ENCODE results near the gene GLIS1. TPM values are rescaled to one million over a fixed set of nuclear protein-coding genes. Genes with fewer than 3 reads are reported as not detected.
"Not testable (repeated sequence)": the region's sequence is repeated elsewhere in the genome, so short reads cannot be mapped to it uniquely, and the experiment has no call there.

Gene GLIS1
- total RNA-seq (2014; rRNA removed; shearing (Covaris generic)): 0.20 and 0.71 TPM in 2 replicates
- polyA plus RNA-seq (2015; cell fraction: cytosol; rRNA removed): 1.7 and 1.9 TPM in 2 replicates
- 1.6 and 2.6 TPM in 2 replicates for polyA plus RNA-seq (2015; cell fraction: nucleus; rRNA removed)

DNA sequence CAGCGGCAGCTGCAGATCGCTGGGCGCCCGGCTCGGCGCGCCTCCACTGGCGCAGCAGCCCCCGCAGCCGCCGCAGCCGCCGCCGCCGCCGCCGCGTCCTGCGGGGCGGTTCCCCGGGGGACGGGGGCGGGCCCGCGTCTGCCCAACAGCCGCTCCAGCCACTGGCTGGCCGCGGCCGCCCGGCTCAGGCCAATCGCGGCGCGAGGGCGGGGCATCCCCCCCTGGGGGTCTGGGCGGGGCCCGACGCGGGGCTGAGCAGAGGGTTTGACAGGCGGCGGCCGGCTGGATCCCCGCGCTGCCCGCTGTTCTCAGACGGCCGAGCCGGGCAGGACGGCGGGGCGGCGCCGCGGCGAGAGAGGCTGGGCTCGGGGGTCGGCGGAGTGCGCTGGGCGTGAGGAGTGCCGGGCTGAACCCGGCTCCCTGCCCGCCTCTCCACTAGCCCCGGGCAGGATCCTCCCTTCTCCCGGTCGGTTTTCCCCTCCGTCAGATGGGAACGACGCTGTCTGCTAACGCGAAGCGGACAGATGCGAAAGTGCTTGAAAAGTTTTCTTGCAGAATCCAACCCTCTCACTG, at the start of gene GLIS1:
Gene GLIS1, minus strand, starts transcription at position 56 of the 573 bp plus-strand sequence. CDS start 1,100 bp downstream, outside the sequence.
- DNase-seq (ENCODE audit: low read depth): peak; percentile 70

DNA sequence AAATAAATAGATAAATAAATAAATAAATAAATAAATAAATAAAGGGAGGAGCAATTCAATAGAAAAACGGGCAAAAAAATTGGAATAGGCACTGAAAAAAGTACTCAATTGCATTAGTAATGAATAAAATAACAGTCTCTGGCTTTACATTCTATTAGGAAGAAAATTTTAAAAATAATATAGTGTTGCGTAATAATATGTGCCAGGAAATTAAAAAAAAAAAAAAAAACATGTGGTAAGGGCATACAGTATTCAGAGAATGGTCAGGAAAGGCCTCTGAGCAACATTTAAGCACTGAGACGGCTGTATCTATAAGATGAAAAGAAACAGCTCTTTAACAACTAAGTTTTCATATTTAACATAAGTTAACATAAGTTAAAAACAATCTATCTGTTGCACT, 48.7 kb upstream of the GLIS1 start:
- DNase-seq (ENCODE audit: low read depth): no peak

DNA sequence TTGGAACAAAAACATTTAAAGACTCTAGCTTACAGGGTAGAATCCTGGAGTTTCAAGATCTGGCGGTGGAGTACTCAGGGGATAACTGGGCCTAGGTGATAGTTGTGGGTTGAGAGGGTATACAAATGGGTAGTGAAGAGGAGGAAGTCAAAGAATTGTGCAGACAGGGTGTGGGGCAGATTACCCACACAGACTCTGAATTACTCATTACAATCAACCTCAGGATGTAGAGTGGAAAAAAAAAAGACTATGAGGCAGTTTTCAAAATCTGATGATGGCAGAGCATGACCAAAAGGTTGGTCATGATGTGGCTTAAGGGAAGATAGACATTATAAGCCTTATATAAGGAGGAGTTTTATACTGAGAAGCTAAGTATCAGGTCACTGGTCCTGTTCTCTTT, 44.1 kb upstream of the GLIS1 start:
- DNase-seq (ENCODE audit: low read depth): peak; percentile 58

DNA sequence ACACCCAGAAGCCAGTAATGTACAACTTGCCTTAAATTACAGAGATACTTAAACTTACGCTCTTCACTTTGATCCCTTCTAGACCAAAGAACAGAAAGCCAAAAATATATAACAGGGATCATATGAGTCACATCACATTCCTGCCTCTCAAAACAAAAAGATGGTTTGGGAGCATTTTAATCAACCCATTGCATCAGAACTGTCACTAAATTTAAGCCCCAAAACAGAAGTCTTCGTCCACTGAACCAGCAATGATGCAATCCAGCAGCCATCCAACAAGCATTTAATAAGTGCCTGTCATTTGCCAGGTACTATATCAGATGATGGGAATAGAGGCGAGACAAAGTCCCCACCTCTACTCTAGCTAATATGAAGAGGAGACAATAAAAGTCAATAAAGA, 42.7 kb upstream of the GLIS1 start:
- DNase-seq (ENCODE audit: low read depth): no peak

DNA sequence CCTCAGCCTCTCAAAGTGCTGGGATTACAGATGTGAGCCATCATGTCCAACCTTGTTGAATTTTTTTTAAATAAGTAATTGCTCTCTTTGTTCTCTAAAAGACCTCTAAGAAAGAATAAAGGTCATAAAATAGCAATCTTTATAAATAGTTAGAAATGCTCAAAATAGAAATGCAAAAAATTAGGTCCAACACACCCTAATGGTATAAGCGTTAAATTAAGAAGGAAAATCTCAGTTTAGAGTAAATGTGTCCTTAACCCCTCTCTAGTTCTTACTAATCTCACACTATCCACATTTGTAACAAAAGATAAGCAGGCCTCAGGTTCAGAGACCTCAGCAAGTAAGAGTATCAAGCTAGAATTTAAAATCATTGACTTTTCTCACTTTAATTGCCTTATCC, 38.3 kb upstream of the GLIS1 start:
- no peak for DNase-seq (ENCODE audit: low read depth)

DNA sequence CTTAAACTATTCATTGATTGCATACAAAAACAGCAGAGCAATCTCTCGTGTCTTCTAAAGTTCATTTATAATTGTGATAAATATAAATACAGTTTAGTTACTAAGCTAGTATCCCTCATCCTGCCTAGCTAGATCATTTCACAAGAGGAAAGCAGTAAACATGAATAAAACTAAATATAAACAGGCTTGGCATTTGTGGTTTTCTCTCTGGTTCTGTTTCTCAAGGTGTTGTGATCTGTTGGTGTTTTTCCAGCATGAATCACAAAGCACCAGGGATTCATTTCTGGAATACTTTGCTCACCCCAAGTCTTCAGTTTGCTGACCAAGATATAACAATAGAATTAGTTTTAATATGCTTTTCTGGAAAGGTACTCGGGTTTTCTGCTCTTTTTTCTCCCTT, 32.7 kb upstream of the GLIS1 start:
- DNase-seq (ENCODE audit: low read depth): no peak

DNA sequence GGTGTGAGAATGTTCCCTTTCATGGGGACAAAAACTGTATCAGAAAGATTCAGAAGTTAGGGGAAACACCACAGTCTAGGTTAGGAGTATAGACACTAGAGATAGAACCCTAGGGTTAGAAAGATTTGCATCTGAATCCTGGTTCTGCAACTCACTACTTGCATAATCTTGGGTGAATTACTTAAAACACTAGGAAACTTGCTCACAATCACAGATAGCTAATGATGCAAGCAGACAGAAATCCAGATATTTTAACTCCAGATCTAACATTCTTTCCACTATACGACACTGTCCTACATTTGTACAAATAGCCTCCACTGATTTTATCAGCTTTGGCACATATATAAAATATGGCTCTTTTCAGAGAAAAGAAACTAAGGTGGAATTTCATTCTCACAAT, 30.8 kb upstream of the GLIS1 start:
- no peak for DNase-seq (ENCODE audit: low read depth)

DNA sequence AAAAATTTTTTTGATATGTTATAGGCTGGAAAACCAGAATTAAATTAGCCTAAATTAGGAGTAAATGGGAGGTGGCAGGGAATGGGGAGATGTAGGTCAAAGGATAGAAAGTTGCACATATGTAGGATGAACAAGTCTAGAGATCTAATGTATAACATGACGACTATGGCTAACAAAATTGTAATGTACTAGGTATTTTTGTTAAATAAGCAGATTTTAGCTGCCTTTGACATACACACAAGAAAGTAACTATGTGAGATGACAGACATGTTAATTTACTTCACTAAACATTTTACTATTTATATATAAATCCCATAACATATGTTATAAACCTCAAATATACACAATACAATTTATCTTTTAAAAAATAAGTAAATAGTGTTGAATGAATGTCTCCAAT, 30.2 kb upstream of the GLIS1 start:
- DNase-seq (ENCODE audit: low read depth): no peak

DNA sequence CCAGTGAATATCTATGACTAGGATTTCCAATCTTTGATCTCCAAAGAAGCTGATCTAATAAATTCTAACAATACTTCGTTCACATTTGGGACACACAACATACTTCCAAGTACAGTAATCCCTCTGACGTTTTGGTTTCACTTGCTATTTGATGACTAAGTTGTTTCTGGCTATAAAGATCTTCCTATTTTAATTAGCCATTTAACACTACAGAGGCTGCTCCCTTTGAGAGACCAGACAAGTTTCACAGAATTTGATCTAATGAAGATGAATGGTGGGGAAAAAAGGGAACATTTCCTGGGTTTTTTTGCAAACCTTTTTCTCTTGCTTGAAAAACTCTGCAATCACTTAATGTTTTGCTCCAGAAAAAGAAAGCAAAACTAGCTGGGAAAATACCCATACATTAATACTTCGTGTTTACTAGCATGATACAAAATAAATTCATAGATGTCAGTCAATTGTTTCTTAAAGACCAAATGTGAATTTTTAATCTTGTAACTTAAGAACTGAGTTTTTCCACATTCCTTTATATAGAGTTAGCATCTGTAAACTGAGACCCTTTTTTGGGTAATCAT, 28.0 kb upstream of the GLIS1 start:
- peak; percentile 28 for DNase-seq (ENCODE audit: low read depth)

DNA sequence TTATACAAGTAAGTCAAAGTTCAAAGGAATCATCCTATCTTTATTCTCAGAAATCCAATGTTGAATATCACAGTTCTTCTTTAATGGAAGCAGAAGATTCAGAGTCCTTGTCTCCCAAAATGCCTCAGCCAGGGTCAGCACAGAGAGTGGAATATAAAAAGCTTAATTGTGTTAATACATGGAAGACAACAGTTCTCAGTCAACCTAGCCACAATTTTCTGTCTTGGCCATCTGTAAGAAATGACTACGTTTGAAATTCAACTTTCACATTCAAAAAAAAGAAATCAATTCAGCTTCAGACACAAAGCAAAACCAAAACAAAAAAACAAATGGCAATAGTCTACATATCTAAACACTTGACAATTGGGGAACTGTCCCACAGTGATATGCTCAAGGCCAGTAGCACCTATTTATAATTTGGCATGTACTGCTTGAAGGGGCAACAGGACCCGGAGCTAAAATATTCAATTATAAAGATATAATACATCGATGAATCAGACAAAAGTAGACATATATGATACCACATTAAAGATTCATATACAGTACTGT, 27.3 kb upstream of the GLIS1 start:
- DNase-seq (ENCODE audit: low read depth): no peak

DNA sequence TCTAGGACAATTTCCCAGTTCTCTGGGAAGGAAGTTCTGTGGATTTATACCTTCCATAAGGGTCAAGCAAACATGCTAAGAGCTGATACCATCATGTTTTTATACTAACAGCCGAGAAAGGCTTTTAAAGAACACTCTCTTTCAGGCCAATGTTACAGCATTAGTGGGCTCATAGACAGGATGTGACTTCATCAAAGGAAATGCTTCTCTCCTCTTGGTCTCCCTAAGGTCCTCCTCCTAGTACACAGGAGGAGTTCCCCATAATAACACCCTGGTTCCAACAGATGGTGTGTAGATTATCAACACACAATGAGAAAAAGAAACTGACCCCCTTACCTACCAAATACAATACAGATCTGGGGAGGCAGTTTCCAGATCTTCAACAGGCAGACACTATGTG, 26.7 kb upstream of the GLIS1 start:
- DNase-seq (ENCODE audit: low read depth): peak; percentile 63

DNA sequence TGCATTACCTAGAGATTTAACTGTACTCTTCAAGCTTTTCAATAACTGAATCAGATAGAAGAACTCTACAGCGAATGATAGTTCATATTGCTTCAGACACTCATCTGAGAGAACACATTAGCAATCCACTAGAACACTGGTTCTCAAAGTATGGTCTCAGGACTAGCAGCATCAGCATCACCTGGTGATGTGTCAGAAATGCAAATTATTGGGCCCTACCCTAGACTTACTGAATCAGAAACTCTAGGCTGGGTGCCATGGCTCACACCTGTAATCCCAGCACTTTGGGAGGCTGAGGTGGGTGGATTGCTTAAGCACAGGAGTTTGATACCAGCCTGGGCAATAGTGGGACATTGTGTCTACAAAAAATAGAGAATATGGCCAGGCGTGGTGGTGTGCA, 24.9 kb upstream of the GLIS1 start:
- no peak for DNase-seq (ENCODE audit: low read depth)

DNA sequence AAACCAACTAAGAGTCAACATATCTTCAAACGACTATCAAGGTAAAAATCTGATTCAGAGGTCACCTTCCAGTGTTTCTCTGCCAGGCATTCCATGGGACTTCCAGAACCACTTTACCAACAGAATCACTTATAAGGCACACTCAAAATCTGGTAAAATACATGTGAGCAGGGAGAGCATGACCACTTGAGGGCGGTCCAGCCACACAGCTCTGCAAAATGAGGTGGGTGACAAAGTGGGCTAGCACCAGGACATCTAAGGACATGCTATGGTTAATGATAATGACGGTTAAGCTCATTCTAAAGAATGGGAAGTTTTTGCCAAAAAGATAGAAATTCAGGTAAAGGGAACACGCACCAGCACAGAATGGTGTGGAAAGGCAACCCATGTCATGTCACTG, 24.5 kb upstream of the GLIS1 start:
- no peak for DNase-seq (ENCODE audit: low read depth)

DNA sequence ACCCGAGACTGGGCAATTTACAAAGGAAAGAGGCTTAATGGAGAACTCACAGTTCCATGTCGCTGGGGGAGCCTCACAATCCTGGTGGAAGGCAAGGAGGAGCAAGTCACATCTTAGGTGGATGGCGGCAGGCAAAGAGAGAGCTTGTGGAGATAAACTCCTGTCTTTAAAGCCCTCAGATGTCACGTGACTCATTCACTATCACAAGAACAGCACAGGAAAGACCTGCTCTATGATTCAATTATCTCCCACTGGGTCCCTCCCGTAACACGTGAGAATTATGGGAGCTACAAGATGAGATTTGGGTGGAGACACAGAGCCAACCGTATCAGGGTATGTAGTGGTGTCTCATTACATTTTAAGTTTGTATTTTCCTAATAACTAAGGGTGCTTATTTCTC, 21.5 kb upstream of the GLIS1 start:
- not testable (repeated sequence) for DNase-seq (ENCODE audit: low read depth)

DNA sequence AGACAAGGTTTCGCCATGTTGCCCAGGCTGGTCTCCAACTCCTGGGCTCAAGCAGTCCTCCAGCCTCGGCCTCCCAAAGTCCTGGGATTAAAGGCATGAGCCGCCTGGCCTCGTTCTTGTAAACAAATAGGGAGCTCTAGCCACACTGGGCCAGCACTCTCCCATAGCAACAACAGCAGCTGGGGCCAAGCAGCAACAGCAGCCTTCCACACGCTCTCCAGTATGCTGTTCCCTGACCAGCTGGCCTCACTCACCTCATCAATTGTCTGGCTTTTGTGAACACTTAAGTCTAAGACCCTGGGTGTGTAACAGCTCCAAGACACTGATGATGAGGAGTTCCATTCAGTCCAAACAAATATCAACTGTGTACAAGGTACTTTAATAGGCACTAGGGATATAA, 16.9 kb upstream of the GLIS1 start:
- DNase-seq (ENCODE audit: low read depth): no peak

DNA sequence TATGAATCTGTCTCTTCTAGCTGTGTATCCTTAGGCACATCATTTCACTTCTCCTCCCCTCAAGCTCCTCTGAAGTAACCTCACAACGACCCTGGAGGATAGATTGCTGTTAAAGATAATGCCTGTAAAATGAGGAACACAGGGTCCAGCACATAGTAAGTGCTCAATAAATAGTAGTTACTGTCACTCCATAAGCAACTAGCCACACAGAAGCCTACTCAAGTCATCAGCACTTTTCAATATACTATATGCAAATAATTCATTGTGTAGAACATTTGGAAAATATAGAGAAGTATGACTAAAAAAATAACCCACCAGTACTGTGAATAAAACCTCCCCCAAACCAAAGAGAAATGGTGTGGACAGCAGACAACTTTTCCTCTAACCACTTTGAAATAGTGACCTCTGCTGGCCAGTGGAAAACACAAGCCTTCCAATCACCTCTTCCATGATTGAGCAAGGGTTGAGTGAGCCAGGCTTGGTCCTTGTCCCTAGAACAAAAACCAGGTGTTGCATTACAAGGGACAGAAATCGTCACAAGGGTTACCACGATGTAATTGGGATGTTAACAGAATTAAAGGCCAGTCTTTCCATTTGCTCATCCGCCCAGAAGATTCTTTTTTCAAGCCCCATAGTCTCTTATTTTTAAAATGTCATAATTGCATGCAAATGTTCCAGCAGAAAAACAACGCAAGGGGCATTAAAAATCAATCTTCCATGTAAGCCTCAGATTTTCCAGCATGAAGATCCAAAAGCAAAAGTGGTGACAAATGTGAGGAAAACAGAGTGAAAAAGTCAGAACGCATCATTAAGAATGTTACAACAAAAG, 15.7 kb upstream of the GLIS1 start:
- peak; percentile 42 for DNase-seq (ENCODE audit: low read depth)

DNA sequence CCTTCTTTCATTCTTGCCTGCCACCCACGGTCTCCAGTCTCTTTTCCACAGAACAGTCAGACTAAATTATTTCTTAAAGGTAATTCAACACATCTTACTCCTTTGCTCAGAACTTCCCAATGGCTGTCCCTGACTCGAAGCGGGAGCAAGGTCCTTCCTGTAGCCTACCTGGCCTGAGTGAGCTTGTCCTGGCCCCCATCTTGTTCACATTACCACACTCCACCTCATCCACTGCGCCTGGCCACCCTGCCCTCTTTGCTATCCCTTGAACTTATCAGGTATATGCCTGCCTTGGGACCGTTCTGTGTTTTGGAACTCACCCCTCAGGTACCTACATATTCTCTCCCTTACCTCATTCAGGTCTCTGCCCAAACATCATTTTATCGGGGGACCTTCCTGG, 13.3 kb upstream of the GLIS1 start:
- no peak for DNase-seq (ENCODE audit: low read depth)

DNA sequence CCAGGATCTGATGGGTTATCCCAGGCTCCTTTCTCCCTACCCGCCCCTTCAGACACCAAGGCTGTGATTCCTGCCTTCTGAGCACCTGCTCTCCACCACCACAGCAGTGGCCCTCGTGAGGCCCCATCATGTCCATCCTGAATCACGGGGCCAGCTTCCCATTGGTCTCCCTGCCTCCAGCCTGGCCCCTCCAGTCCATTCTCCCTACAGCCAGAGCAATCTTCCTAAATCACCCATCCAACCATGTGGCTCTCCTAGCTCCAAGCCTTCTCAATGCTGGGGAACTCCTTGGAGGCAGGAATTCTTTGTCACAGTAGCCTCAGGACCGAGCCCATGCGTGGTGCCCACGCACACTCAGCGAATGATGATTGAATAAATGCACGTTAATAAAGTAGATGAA, 8.9 kb upstream of the GLIS1 start:
- no peak for DNase-seq (ENCODE audit: low read depth)

DNA sequence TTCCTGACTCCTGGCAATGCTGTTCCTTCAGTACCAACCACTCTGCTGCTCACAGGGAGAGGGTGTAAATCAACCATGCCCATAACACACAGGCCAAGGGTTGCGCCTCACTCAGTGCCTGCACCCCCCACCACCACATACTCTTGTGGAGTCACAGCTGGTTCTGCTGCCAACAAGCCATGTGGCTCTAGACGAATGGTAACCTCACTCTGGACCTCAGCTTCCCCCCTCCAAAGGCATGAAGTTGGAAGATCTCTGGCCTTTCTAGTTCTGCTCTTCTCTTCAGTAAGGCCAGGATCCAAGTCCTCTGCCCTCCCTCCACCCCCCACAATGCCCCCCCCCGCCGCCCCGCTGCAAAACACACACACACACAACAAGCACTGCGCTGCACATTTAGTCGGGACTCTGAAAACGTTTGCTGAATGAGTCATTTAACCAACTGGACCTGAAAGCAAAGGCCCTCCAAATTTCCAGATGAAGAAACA, 1.7 kb upstream of the GLIS1 start:
- peak; percentile 30 for DNase-seq (ENCODE audit: low read depth)

DNA sequence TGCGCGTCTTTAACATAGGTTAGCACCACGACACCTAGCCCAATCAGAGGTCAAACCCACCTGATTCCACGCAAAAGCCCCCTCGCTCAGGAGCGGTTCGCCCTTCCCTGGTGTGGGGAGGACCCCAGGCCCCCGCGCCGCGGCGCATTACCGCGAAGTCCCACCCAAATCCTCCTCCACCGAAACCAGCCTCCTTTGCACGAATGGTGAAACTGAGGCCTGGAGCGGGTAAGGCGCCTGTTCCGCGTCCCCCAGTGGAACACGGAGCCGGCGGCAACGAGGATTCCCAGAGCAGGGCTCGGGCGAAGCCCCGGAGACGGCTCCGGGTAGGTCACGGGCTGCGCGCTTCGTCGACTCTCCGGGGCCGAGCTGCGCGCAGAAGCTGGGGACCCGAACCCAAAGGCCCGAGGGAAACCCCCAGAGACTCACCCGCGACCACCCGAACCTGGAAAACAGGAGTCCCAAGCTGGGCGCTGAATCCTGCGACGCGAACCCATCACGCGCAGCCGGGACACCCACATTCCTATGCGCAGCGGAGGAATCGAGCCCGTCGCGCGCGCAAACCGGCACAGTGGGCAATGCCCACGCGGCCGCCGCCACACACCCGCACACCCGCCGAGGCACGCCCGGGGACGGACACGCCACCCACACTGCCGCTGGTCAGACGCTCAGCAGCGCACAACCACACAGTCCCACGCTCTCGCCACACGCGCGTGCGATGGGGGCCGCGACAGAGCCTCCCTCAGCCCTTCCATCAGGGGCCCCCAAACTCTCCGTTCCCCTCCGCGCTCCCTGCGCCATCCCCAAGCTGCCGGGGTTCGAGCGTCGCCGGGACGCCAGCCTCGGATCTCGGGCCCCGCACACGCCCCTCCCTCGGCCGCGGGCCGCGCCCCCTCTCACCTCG, 507 bp downstream of the GLIS1 start:
- no peak for DNase-seq (ENCODE audit: low read depth)

DNA sequence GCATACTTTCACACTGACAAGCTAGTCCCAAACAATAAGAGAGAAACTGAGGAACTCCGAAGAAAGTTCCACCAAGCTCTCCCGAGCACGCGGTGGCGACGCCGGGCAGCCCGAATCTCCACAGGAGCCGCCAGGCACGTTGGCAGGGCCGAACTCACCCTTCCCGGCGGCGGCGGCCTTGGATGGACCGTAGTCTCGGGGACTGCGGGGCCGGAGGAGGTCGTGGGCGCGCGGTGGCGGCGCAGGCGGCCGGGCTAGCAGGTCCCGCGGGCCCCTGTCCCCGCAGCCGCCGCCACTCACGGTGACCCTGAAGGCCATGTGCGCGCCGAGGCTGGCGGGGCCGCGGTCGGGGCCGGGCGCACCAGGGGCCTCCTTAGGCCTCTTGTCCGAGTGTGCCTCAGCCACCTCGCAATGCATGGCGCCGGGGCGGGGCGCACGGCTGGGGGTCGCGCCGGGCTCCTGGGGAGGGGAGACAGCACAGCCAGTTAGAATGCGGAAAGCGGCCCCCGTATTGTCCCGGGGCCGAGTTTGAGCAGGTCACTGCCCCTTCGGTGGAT, 1.2 kb downstream of the GLIS1 start:
- no peak for DNase-seq (ENCODE audit: low read depth)

All from HT1080 (cell line).